LNCaP clone FGC (cell line): ENCODE results near the gene DECR2.

Experiments used
- DNase-seq: peaks from one replicate; pipeline ENCODE4 v3.0.0-alpha.2; 2011; ENCODE audit warnings: low read depth
- H3K4me3 ChIP-seq: 2 replicates; pipeline ENCODE4 v1.5.1; 2011; ENCODE audit warnings: mild to moderate bottlenecking, low read depth, low read length, control low read depth
- CTCF ChIP-seq: IDR thresholded peaks from 2 replicates; pipeline ENCODE4 v1.5.1; 2012; ENCODE audit warnings: mild to moderate bottlenecking; ENCODE audit not compliant: control insufficient read depth, insufficient read depth; ENCODE audit errors: extremely low read depth

Gene DECR2

GRCh38 chr16:363110-363765 is 38.4 kb upstream of the DECR2 start:
- no peak for DNase-seq
- H3K4me3 ChIP-seq = no peak overlapping the region
- no peak for TF ChIP-seq CTCF

DNA sequence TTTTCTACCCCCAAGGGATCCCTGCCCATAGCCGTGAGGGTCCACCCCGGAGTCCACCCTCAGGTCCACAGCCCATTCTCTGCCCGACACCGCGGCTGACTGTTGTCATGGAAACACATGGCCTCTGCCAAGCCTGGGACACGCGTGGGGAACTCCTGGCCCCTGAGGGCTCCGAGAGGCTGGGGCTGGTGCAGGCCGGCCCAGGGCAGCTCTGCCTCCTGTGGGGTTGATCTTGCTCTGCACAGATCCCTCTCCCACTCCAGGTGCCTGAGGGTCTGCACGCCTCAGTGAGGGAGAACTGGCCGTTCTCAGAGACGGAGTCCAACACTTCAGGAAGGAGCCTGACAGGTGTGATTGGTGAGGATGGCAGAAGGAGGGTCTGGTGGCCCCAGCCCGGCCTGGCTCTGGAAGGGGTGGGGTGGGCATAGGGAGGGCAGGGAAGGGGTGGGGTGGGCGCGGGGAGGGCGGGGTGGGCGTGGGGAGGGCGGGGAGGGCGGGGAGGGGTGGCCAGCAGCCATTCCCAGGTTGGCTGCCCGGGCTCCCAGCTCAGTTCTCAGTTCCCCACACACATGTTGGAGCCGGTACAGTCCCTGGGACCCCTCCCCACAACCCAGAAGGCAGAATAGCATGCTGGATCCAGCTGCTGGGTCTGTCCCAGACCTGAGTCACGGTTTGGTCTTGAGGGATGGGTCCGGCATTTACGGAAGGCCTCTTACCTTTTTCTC is 37.8 kb upstream of the DECR2 start:
- DNase-seq = no peak
- no peak for TF ChIP-seq CTCF
- H3K4me3 ChIP-seq = no peak overlapping the region

GRCh38 chr16:364595-365491 is 36.8 kb upstream of the DECR2 start:
- H3K4me3 ChIP-seq = no peak overlapping the region
- no peak for TF ChIP-seq CTCF
- no peak for DNase-seq

DNA sequence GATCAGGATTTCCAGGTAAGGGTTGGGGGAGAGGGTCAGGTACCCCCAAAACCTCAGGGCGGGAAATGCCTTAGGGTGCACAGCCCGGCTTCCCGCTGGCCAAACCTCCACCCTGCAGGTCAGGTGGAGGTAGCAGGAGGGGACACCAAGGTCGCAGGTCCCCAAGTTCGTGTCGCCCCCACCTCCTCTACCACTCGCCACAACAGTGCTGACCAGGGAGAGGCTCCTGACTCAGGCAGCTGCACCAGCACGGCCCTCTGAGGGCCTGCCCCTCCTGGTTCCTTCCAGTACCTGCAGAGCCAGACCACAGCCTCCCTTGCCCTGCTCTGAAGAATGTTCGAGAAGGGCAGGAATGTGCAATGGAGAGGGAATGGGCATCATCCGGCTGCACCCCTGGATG is 35.2 kb upstream of the DECR2 start:
- no peak overlapping the region for H3K4me3 ChIP-seq
- DNase-seq = no peak
- TF ChIP-seq CTCF = no peak

DNA sequence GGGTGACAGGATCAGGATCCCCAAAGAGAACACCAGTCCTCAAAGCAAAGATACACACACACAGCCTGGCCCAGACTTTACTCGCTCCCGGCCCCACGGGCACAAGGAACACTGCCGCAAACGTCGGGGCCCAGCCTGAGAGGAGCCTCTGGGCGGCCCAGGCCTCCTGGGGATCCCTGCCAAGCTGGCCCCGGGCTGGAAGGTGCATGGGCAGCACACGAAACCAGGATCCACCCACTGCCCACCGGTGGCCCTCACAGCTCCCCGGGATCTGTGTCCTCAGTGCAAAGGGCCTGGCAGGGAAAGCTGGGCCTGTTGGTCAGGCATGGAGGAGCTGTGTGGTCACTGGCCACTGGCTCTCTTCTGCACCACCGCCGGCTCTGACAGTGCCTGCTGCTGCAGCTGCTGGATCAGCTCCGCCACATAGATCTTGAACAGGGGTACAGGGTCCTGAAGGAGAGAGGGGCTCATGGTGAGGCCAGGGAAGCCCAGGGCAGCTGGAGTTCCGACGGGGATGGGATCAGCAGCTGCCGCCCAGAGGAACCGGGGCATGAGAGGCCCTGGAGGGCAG is 34.3 kb upstream of the DECR2 start:
- no peak overlapping the region for H3K4me3 ChIP-seq
- no peak for DNase-seq
- no peak for TF ChIP-seq CTCF

DNA sequence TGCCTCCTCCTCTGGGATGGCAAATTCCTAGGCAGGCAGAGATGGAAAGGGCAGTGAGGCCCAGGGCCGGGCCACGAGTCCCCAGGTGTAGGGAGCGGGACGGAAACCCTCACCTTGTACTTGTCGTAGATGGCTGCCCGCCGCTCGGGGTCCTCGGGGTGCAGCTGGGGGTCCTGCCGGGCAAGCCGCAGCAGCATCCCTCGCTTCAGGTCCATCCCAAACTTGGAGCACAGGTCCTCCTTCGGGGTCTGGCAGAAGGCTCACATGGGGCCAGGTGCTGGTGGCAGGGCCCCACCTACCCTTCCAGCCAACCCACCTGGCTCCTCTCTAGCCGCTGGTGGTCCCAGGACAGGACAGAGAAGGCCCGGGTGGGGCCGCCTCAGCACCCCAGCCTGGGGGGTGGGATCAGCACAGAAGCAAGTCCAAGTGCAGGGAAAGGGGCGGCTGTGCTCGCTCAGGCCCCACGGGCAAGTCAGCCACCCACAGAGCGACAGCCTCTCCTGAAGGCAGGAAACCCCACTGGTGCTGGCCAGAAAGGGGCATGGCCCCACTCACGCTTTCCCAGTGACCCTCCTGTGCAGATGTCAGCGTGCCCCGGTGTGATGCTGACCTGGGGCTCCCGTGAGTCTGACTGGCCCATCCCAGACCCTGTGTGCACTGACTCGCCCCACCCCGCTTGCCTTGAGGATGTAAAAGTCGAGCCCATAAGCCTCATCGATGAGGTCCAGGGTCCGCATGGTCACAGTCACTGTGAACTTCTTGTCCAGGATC is 33.1 kb upstream of the DECR2 start:
- DNase-seq = no peak
- no peak for TF ChIP-seq CTCF
- no peak overlapping the region for H3K4me3 ChIP-seq
